GM10266 (cell line): ENCODE results near the gene ADGRG3.

ENCODE experiments used
- DNase-seq: peaks from one replicate; pipeline ENCODE4 v3.0.0; 2012; ENCODE audit errors: extremely low spot score
- CTCF ChIP-seq: IDR thresholded peaks from 2 replicates; pipeline ENCODE4 v1.5.1; 2012; ENCODE audit warnings: mild to moderate bottlenecking, low read depth; ENCODE audit not compliant: control insufficient read depth, insufficient read depth; ENCODE audit errors: missing control alignments

The ADGRG3 gene

GRCh38 chr16:57687363-57687929, 19.3 kb downstream of the ADGRG3 start:
- DNase-seq, result no peak
- TF ChIP-seq CTCF, result no peak

GRCh38 chr16:57688487-57688986, 20.4 kb downstream of the ADGRG3 start:
- TF ChIP-seq CTCF, result no peak
- DNase-seq, result no peak

GRCh38 chr16:57688987-57689761, 21.1 kb downstream of the ADGRG3 start:
- DNase-seq, result no peak
- TF ChIP-seq CTCF, result no peak

- no peak for TF ChIP-seq CTCF
Measured at GRCh38 chr16:57689762-57690558, 21.9 kb downstream of the ADGRG3 start.

GRCh38 chr16:57690782-57691471, 22.8 kb downstream of the ADGRG3 start:
- DNase-seq, result no peak
- TF ChIP-seq CTCF, result no peak

More at GRCh38 chr16:57689762-57690558, 21.9 kb downstream of the ADGRG3 start:
- DNase-seq, result peak; percentile 74

- no peak for DNase-seq
- no peak for TF ChIP-seq CTCF
Measured at GRCh38 chr16:57692636-57693035, 24.5 kb downstream of the ADGRG3 start.
